ENCODE results near the gene STX11. TPM values are rescaled to one million over a fixed set of nuclear protein-coding genes. Genes with fewer than 3 reads are reported as not detected.

The STX11 gene
- total and polyA plus RNA-seq, 2 of the 13 experiments (the other 11 are each of a cell fraction or from before 2014, with no cell fraction given), result 0.03 TPM; not detected in 1

GRCh38 chr6:144104898-144105487, 45.3 kb upstream of the STX11 start:
- H3K79me2 ChIP-seq (ENCODE audit: insufficient read depth, low read length), result no peaks in the 10 kb centered on the region
- ChIA-PET POLR2A (no interaction called here), CTCF (ENCODE audit: low intra/inter-chr PET ratio, low total read pairs) (interaction anchor here (1.7 to 2.4 kb wide), 3 partner anchors 111 to 377 kb away, joined by 5 to 19 read pairs (median 10); no protein-coding TSS in a partner anchor)
- peak; percentile 86 for ATAC-seq
- H3K36me3 ChIP-seq (replicated peaks in 1 of 2; ENCODE audit: control insufficient read depth in 1 of 2, insufficient read depth in 2 of 2, low read length in 2 of 2), result no peaks in the 10 kb centered on the region
- no peaks in the 10 kb centered on the region for H3K9me3 ChIP-seq (ENCODE audit: low read length)
- intact Hi-C loops (cut with micrococcal nuclease; ENCODE audit: unreplicated experiment), result loop anchor here (1.0 to 5.0 kb wide), 4 partner anchors 111 to 1107 kb away; no protein-coding TSS in a partner anchor
- no peak overlapping the region for H3K9ac ChIP-seq (ENCODE audit: insufficient read depth, low read depth, low read length)
- H3K4me3 ChIP-seq (replicated peaks in 1 of 3; ENCODE audit: insufficient read depth in 1 of 3, low read depth in 2 of 3, low read length in 3 of 3), result no peak overlapping the region
- FAIRE-seq, result peak; percentile 51
- H3K27ac ChIP-seq (ENCODE audit: extremely low read length, insufficient read depth, low read length), result no peak overlapping the region
- no peaks in the 10 kb centered on the region for H4K20me1 ChIP-seq (ENCODE audit: insufficient read depth, low read length)
- 5% methylated on average over 2 of the region's 2 CpGs for WGBS (ENCODE audit: low lambda C conversion rate)
- no peak overlapping the region for H2AFZ ChIP-seq (ENCODE audit: low read length)
- no peak overlapping the region for H3K4me2 ChIP-seq (ENCODE audit: low read depth, low read length)
- no peaks in the 10 kb centered on the region for H3K27me3 ChIP-seq (ENCODE audit: control insufficient read depth in 1 of 2, insufficient read depth in 2 of 2, low read length in 2 of 2)
- in situ Hi-C loops (cut with HindIII; ENCODE audit: extremely low pct_ligation_motif_present, low pct_unique_long_range_greater_than_20kb), result loop anchor here (5.0 to 25.0 kb wide), 2 partner anchors 377 to 1107 kb away; no protein-coding TSS in a partner anchor
- DNase-seq (ENCODE audit: low spot score), result peak; percentile 74
- H3K4me1 ChIP-seq (ENCODE audit: insufficient read depth, low read length), result no peaks in the 10 kb centered on the region
- no TSS peak for BruUV-seq (replicated peaks)
- TF ChIP-seq GTF2F1 (IDR thresholded peaks at IDR 0.05; ENCODE audit: low read length) (no peak), NONO (IDR thresholded peaks at IDR 0.05) (no peak), NONO (CRISPR knock-in tag; conservative IDR thresholded peaks at IDR 0.05) (no peak), GATAD2A (CRISPR knock-in tag; IDR thresholded peaks at IDR 0.05) (peak; percentile 42; the same call in 1 of the 2 replicates), RAD21 (CRISPR knock-in tag; IDR thresholded peaks at IDR 0.05) (peak; percentile 71), GFI1 (CRISPR knock-in tag; IDR thresholded peaks at IDR 0.05; ENCODE audit: borderline replicate concordance) (no peak), CTCF (CRISPR knock-in tag; IDR thresholded peaks at IDR 0.05) (peak; percentile 84), HMGA1 (CRISPR knock-in tag; conservative IDR thresholded peaks at IDR 0.05) (no peak), NFIB (CRISPR knock-in tag; IDR thresholded peaks at IDR 0.05; ENCODE audit: borderline replicate concordance) (no peak), SMC3 (IDR thresholded peaks at IDR 0.05; ENCODE audit: low read length) (peak; percentile 71), ARNT (IDR thresholded peaks at IDR 0.05) (no peak), ZNF234 (CRISPR knock-in tag; conservative IDR thresholded peaks at IDR 0.05) (no peak), NFYC (CRISPR knock-in tag; IDR thresholded peaks at IDR 0.05) (no peak), ZNF800 (CRISPR knock-in tag; IDR thresholded peaks at IDR 0.05) (peak; percentile 22; the same call in 1 of the 2 replicates), ZFP82 (CRISPR knock-in tag; IDR thresholded peaks at IDR 0.05; ENCODE audit: borderline replicate concordance) (no peak), MIXL1 (CRISPR knock-in tag; IDR thresholded peaks at IDR 0.05) (peak; percentile 65; the same call in 1 of the 2 replicates), FOXA3 (CRISPR knock-in tag; IDR thresholded peaks at IDR 0.05) (0 out of 2 replicates have a peak, but pooled peaks have one; percentile 12), FOSL1 (CRISPR knock-in tag; IDR thresholded peaks at IDR 0.05; ENCODE audit: borderline replicate concordance) (no peak), ARID3A (IDR thresholded peaks at IDR 0.05; ENCODE audit: low read depth, low read length) (peak; percentile 78), EED (CRISPR knock-in tag; IDR thresholded peaks at IDR 0.05) (no peak), THAP8 (CRISPR knock-in tag; IDR thresholded peaks at IDR 0.05; ENCODE audit: borderline replicate concordance) (no peak)

All from HepG2 (cell line).